Vagina (tissue), 2 donors: ENCODE measurements around the gene TTF2. TPM values are rescaled to one million over a fixed set of nuclear protein-coding genes. Genes with fewer than 3 reads are reported as not detected.
"Not testable (repeated sequence)": the region's sequence is repeated elsewhere in the genome, so short reads cannot be mapped to it uniquely, and the experiment has no call there.

Experiments
- DNase-seq, 2 donors: peaks; one replicate each; pipeline ENCODE4 v3.0.0-alpha.2; 2017; ENCODE audit errors: extremely low spot score in 2 of 2
- H3K27ac ChIP-seq: fragments of 200-600 bp; sonication (generic); one replicate; pipeline ENCODE4 v1.5.1; 2019
- H3K27me3 ChIP-seq: fragments of 200-600 bp; sonication (generic); one replicate; pipeline ENCODE4 v1.5.1; 2019
- H3K36me3 ChIP-seq, 2 donors: fragments of 200-600 bp; sonication (generic); one replicate each; pipeline ENCODE4 v1.5.1; 2017 to 2019
- H3K4me1 ChIP-seq: fragments of 200-600 bp; sonication (generic); one replicate; pipeline ENCODE4 v1.5.1; 2019
- H3K4me3 ChIP-seq, 2 donors: fragments of 200-600 bp; sonication (generic); 1 replicate in 1 of 2; 2 replicates in 1 of 2; pipeline ENCODE4 v1.5.1; 2016 to 2019
- H3K9me3 ChIP-seq: fragments of 200-600 bp; sonication (generic); one replicate; pipeline ENCODE4 v1.5.1; 2019
- CTCF ChIP-seq, 3 experiments: fragments of 450-650 bp in 2 of 3; fragments of 200-600 bp in 1 of 3; sonication (generic) in 1 of 3; IDR thresholded peaks; one replicate each; pipeline ENCODE4 v1.5.1; 2017 to 2019; ENCODE audit warnings: antibody characterized with exemption in 3 of 3, mild to moderate bottlenecking in 2 of 3, moderate library complexity in 2 of 3
- POLR2A ChIP-seq, 2 donors: fragments of 450-650 bp; IDR thresholded peaks; one replicate each; pipeline ENCODE4 v1.6.1; 2017; ENCODE audit warnings: antibody characterized with exemption in 2 of 2, mild to moderate bottlenecking in 2 of 2, moderate library complexity in 2 of 2
- POLR2AphosphoS5 ChIP-seq, 2 donors: sonication (generic); formaldehyde crosslinking; IDR thresholded peaks; one replicate each; pipeline ENCODE4 v1.9.0; 2017; ENCODE audit warnings: antibody characterized with exemption in 2 of 2, mild to moderate bottlenecking in 2 of 2, low read depth in 1 of 2; ENCODE audit not compliant: insufficient read depth in 1 of 2
- intact Hi-C: fragments of 100-400 bp; cut with DNase I; formaldehyde crosslinking; loops from one replicate; pipeline ENCODE4 v1.15.1; 2023
- total RNA-seq: library from RNA; depleted of rRNA; stranded (reverse); fragments of >200 nt; gene quantifications from one replicate; pipeline ENCODE4 v1.2.3, GENCODE V29; 2016

TTF2 gene
- total RNA-seq, 1 donor from 2014 or later = 7.6 TPM

- Histone ChIP-seq H3K27ac (no peak overlapping the region), H3K27me3 (no peaks in the 10 kb centered on the region), H3K4me3 (no peak overlapping the region), H3K9me3 (no peaks in the 10 kb centered on the region), H3K36me3 (peaks cover 0 to 18% of the 10 kb centered on the region in 2 donors), H3K4me1 (no peaks in the 10 kb centered on the region)
- no peak for DNase-seq
- intact Hi-C loops = no loop called here
- TF ChIP-seq POLR2AphosphoS5 (IDR thresholded peaks at IDR 0.05; ENCODE audit: insufficient read depth in 1 of 2, low read depth in 1 of 2) = no peak
- TF ChIP-seq CTCF (IDR thresholded peaks at IDR 0.05) = no peak
- TF ChIP-seq POLR2A (IDR thresholded peaks at IDR 0.05) = no peak
Observed at GRCh38 chr1:117098287-117098890, 38.3 kb downstream of the TTF2 start.

- no peaks in the 10 kb centered on the region for H3K4me1 ChIP-seq
- intact Hi-C loops = no loop called here
- no peaks in the 10 kb centered on the region for H3K27me3 ChIP-seq
- H3K9me3 ChIP-seq = no peaks in the 10 kb centered on the region
- peaks cover 0 to 18% of the 10 kb centered on the region in 2 donors for H3K36me3 ChIP-seq
- no peak overlapping the region for H3K4me3 ChIP-seq
- no peak for DNase-seq
- TF ChIP-seq POLR2A (IDR thresholded peaks at IDR 0.05) = no peak
- no peak for TF ChIP-seq POLR2AphosphoS5 (IDR thresholded peaks at IDR 0.05; ENCODE audit: insufficient read depth in 1 of 2, low read depth in 1 of 2)
- H3K27ac ChIP-seq = no peak overlapping the region
Observed at GRCh38 chr1:117101334-117101733, 41.2 kb downstream of the TTF2 start.

GRCh38 chr1:117101858-117102257 lies 41.7 kb downstream of the TTF2 start:
- H3K9me3 ChIP-seq, H3K4me3 ChIP-seq, DNase-seq, H3K4me1 ChIP-seq, H3K27ac ChIP-seq, H3K27me3 ChIP-seq, intact Hi-C loops: not testable (repeated sequence)
- H3K36me3 ChIP-seq = peaks cover 0 to 18% of the 10 kb centered on the region in 2 donors

GRCh38 chr1:117104986-117105385 lies 44.9 kb downstream of the TTF2 start:
- H3K4me1 ChIP-seq = no peaks in the 10 kb centered on the region
- no peak for DNase-seq
- intact Hi-C loops = no loop called here
- H3K36me3 ChIP-seq = peaks cover 0 to 14% of the 10 kb centered on the region in 2 donors
- no peak overlapping the region for H3K4me3 ChIP-seq
- H3K9me3 ChIP-seq = no peaks in the 10 kb centered on the region
- no peaks in the 10 kb centered on the region for H3K27me3 ChIP-seq
- no peak for TF ChIP-seq POLR2AphosphoS5 (IDR thresholded peaks at IDR 0.05; ENCODE audit: insufficient read depth in 1 of 2, low read depth in 1 of 2)
- no peak for TF ChIP-seq POLR2A (IDR thresholded peaks at IDR 0.05)
- no peak for TF ChIP-seq CTCF (IDR thresholded peaks at IDR 0.05)
- no peak overlapping the region for H3K27ac ChIP-seq

GRCh38 chr1:117105722-117106121 lies 45.6 kb downstream of the TTF2 start:
- Histone ChIP-seq H3K4me1 (no peaks in the 10 kb centered on the region), H3K27ac (no peak overlapping the region), H3K4me3 (no peak overlapping the region), H3K9me3 (no peaks in the 10 kb centered on the region), H3K36me3 (peaks cover 0 to 14% of the 10 kb centered on the region in 2 donors), H3K27me3 (no peaks in the 10 kb centered on the region)
- no peak for DNase-seq
- TF ChIP-seq POLR2AphosphoS5 (IDR thresholded peaks at IDR 0.05; ENCODE audit: insufficient read depth in 1 of 2, low read depth in 1 of 2) = no peak
- TF ChIP-seq POLR2A (IDR thresholded peaks at IDR 0.05) = no peak
- no peak for TF ChIP-seq CTCF (IDR thresholded peaks at IDR 0.05)
- intact Hi-C loops = no loop called here

GRCh38 chr1:117106478-117106877 lies 46.4 kb downstream of the TTF2 start:
- no peak for DNase-seq
- Histone ChIP-seq H3K27ac (no peak overlapping the region), H3K36me3 (peaks cover 0 to 11% of the 10 kb centered on the region in 2 donors), H3K4me3 (no peak overlapping the region), H3K4me1 (no peaks in the 10 kb centered on the region), H3K9me3 (no peaks in the 10 kb centered on the region), H3K27me3 (no peaks in the 10 kb centered on the region)
- intact Hi-C loops = no loop called here
- TF ChIP-seq CTCF (IDR thresholded peaks at IDR 0.05) = no peak
- no peak for TF ChIP-seq POLR2A (IDR thresholded peaks at IDR 0.05)
- TF ChIP-seq POLR2AphosphoS5 (IDR thresholded peaks at IDR 0.05; ENCODE audit: insufficient read depth in 1 of 2, low read depth in 1 of 2) = no peak
